Stimulated activated naive CD4-positive, alpha-beta T cell treated with Interleukin-2 at 50 U/mL for 16 hours (primary cell): ENCODE data around the gene NVL.

Experiments
- DNase-seq: peaks from one replicate; lab custom pipeline; 2025; lab: John Stamatoyannopoulos, UW

The NVL gene

DNA sequence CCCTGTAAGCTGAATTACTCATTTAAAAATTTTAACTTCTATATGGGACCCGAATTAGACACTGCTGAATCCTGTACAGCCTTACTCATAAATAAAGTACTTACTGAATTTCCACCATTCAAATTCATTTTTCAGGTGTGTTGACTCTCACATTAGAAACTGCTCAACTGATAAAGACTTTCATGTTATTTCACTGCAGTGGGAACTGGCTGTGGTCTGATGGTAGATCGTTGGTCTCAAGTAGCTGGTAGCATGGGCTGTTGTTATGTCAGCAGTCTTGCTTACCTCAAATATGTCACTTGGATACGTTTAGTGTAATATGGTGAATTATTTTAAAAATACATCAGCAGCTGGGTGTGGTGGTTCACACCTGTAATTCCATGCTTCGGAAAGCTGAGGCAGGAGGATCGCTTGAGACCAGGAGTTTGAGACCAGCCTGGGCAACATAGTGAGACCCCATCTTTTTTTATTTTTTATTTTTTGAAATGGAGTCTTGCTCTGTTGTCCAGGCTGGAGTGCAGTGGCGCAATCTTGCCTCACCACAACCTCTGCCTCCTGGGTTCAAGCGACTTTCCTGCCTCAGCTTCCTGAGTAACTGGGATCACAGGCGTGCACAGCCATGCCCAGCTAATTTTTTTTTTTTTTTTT lies 136.5 kb downstream of the NVL start:
- no peak for DNase-seq

- no peak for DNase-seq
Observed at GRCh38 chr1:224192082-224192788, 137.7 kb downstream of the NVL start.

DNA sequence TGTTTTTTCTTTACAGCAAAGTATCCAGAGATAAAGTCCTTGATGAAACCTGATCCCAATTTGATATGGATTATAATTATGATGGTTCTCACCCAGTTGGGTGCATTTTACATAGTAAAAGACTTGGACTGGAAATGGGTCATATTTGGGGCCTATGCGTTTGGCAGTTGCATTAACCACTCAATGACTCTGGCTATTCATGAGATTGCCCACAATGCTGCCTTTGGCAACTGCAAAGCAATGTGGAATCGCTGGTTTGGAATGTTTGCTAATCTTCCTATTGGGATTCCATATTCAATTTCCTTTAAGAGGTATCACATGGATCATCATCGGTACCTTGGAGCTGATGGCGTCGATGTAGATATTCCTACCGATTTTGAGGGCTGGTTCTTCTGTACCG lies 140.4 kb downstream of the NVL start:
- DNase-seq = no peak

DNA sequence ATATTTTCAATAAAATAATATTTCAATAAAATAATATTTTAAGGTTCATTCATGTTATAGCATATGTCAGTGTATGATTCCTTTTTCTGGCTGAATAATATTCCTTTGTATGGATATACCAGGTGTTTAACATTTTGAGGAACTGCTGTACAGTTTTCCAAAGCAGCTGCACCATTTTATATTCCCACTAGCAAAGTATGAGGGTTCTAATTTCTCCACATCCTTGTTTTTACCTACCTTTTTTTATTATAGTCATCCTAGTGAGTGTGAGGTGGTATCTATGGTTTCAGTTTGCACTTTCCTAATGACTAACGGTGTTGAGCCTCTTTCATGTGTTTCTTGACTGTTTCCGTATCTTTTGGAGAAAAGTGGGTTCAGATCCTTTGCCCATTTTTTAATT lies 141.7 kb downstream of the NVL start:
- no peak for DNase-seq

GRCh38 chr1:224185208-224185607 lies 144.8 kb downstream of the NVL start:
- no peak for DNase-seq

DNA sequence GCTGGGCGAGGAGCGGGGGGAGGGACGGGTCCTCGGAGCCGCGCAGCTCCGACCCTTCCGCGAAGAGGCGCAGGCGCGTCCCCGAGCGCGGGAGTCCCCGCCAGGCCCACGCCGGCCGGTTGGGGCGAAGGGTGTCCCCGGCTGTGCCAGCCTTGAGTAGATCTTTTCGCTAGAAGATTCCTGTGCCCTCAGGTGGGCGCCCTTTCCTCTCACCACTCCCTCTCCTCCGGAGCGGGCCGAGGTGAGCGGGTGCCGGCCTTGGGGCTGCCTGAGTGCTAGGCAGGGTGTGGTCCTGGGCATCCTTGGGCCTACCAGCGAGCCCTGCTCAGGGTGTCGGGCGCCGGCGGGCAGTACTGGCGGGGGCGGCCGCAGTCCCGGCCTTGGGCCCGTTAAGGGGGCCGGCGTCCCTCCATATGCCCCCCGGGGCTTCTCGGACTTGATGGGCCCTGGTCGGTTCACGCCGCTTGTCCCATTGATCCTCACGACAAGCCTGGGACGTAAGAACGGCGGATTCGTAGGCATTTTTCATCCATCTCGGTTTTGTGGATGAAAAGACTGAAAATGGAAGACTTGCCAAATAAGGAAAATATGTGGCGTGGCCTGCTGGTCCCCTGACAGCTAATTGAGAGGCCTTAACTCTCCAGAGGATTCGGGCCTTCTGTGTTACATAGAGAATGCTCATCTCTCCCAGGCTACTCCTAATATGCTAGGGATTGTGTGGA lies 146.2 kb downstream of the NVL start:
- peak; percentile 58 for DNase-seq

- DNase-seq = peak; percentile 79
Observed at GRCh38 chr1:224182866-224183590, 146.9 kb downstream of the NVL start, which contains the start of gene DEGS1. Gene DEGS1, plus strand, starts transcription at chr1:224183240. Its CDS starts 97 bp downstream, at chr1:224183337.

- DNase-seq = peak; percentile 47
Observed at GRCh38 chr1:224182057-224182865, 147.7 kb downstream of the NVL start.

DNA sequence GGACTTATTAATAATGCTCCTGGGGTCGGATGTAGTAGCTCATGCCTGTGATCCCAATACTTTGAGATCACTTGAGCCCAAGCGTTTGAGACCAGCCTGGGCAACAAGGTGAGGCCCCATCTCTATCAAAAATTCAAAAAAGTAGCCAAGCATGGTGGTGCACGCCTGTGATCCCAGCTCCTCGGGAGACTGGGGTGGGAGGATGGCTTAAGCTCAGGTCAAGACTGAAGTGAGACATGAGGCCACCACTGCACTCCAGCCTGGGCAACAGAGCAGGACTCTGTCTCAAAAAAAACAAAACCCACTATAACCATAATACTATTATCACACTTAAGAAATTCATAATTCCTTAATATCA lies 148.5 kb downstream of the NVL start:
- no peak for DNase-seq

GRCh38 chr1:224180783-224181452 lies 149.1 kb downstream of the NVL start:
- no peak for DNase-seq

DNA sequence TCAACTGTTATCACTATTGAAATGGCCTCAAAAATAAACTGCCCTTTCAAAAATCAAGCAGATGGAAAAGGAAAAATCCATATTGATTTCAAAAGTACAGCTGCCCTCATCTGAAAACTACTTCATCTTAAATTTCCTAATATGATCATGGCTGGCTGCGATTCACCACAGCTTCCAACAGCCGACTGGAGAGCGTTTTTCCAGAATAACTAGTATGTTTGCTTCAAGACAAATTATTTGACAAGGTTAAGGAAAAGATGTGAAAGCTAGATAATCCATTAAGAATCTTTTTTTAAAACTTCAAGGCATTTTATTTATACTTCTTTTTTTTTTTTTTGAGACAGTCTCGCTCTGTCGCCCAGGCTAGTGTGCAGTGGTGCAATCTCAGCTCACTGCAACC lies 151.1 kb downstream of the NVL start:
- DNase-seq = no peak

DNA sequence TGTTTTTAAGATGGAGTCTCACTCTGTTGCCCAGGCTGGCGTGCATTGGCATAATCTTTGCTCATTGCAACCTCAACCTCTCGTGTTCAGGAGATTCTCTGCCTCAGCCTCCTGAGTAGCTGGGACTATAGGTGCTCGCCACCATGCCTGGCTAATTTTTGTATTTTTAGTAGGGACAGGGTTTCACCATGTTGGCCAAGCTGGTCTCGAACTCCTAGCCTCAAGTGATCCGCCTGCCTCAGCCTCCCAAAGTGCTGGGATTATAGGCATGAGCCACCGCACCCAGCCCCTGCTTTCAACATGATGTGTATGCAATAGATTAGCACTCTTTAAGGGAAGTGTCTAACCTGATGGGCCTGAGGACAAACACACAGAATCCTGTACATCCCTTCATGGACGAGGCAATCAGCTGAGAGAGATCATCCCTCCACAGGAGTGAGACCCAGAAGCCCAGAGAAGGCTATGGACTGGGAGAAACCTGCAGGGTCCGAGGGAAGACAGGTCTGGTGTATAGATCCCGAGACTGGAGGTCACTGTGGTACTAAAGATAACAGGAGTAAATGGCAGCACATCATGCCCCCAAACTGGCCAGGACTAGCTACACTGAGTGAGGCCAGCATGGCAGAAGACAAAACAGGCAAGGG lies 152.5 kb downstream of the NVL start:
- no peak for DNase-seq
